GM19395 (cell line): ENCODE measurements around the gene NDUFB11.
"Not testable (repeated sequence)": the region's sequence is repeated elsewhere in the genome, so short reads cannot be mapped to it uniquely, and the experiment has no call there.

Experiments
- ATAC-seq: cut with Tn5 transposase; IDR thresholded peaks from one replicate; pipeline ENCODE4 v1.9.1; 2021; ENCODE audit warnings: mild to moderate bottlenecking, moderate library complexity; ENCODE audit not compliant: unreplicated experiment

The NDUFB11 gene

DNA sequence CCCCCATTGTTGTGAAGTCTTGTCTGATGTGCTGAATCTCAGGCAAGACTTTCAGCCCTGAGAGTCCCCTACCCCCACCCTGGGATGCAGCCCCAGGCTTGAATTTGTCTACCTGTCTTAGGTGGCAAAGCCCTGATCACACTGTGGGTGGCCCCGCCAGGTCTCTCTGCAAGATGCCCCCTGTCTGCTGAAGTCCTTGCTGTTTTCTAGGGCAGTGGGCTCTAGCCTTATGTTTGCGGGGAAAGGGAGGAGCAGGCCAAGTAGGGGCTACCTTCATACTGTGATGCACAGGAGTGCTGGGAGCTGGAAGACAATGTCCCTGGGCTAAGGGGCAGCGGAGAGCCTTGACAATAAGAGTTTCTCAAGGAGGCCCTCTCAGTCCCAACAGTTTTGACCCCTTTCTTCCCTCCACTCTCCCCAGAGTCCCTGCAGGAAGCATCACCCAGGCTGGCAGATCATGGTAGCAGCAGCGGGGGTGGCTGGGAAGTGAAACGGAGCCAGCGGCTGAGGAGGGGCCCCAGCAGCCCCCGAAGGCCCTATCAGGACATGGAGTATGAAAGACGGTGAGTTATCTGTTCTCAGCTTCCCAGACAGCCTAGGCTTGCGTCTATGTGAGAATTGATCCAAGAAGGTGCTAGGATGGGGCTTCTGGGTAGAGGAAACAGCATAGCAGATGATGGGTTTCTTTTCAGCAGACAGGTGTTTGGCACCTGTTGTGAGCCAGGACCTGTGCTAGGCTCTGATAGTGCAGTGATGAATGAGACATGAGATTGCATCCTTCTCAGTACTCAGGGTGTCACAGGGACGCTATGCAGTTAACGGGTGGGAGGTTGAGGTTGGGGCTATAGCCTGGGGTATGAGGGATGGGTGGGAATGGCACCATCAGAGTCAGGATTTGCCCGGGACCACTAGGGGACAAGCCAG lies 2.7 kb upstream of the NDUFB11 start:
- no peak for ATAC-seq

DNA sequence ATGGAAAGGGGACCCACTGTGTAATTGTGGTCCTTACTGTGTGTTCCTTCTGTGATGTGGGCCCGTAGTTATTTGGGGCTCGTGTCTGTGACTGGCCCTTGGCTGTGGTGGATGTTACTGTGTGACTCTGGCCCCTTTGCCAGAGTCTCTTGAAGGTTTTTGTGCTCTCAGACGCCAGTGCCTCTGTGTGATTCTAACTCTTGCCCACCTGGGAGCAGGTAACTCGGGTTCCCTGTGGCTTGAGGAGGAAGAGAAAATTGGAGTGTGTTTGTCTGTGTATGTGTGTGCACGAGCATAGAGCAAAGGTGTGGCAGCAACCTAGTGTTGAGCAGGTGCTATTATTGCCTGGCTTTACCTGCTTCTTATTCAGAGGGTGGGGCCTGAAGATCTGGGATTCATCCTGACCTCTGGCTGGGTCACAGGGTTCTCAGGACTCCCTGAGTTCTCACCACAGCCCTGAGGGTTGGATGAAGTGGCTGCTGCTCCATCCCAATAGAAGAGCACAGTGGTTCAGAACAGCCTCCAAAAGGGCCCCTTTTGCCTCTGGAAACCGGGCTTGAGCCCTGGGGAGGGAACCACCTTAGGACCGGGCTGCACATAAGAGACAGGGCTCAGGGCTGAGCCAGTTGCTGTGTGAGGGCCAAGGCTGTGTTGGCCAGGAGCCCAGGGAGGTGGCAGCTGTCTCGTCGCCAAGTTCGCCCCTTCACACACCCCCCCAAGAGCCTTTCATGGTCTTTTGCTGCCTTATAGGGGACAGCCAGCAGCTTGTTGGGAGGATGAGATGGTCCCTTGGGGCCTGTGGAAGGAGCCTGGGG lies 1.8 kb upstream of the NDUFB11 start:
- no peak for ATAC-seq

DNA sequence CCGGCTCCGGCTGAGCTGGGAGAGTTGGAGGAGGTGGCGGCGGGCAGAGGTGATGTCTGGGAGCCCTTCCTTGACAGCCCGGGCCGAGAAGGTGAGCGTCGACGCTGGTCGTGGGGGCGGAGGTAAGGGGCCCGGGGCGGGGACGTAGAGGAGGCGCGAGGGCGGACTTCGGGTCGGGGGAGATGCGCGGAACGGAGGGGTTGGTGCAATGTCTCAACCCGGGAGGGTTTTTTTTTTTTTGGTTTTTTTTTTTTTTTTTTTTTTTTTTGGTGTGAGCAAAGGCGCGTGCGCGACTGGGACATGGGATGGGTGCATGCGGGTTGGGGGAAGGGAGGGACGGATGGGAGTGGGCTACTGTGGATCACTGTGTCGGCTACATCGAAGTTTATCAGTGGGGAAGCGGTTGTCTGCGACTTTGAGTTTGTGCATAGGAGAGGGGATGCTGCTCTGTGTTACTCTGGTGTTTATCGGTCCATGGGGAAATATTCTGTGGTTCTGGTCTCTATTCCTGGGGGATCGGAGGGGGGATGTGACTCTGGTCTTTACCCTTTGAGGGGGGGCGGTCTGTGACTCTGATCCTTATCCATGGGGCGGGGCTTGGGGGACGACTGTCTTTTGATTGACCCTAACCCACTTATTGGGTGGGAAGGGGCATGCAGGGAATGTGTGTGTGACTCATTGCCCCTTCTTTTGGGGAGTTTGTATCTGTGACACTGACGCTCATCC lies 1.1 kb upstream of the NDUFB11 start:
- peak; percentile 18 for ATAC-seq

DNA sequence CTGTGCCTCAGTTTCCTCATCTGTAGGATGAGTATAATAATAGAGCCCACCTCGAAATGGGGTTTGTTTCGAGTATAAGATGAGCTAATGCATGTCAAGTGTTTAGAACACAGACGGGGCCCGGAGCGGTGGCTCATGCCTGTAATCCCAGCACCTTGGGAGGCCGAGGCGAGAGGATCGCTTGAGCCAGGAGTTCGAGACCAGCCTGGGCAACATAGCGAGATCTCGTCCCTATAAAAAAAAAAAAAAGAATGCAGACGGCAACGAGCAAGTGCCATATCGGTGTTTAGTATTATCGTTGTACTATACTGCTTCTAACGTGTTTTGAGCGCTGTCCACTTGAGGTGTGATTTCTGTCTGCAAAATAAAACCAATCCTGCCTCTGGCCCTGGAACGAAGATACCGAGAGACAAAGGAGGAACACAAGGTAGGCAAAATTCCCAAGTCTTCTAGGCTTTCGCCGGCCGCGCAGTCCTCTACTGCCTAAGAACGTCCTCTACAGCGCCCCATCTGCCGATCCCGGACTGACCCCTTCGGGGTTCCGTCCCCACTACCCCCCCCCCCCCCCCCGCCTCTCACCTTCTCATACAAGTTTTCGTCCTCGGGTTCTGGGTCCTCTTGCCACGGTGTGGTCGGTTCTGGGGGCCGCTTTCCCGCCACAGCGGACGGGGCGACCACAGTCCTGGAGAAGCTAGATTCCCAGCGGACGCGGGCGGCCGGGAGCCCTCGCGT lies 442 bp downstream of the NDUFB11 start:
- peak; percentile 2 for ATAC-seq

DNA sequence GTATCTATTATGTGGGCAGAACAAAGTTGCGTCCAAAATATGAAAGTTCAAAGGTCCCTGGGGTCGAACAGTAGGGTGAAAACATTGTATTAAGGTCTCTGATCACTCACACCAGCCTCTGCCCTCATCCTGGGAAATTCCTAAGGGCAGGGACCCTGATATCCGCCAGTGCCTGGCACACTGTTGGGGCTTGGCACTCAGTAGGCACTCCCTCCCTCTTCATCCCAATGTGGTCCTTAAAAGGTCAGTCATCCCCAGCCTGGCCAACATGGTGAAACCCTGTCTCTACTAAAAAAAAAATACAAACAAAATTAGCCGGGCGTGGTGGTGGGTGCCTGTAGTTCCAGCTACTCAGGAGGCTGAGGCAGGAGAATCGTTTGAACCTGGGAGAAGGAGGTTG lies 6.3 kb downstream of the NDUFB11 start:
- no peak for ATAC-seq

DNA sequence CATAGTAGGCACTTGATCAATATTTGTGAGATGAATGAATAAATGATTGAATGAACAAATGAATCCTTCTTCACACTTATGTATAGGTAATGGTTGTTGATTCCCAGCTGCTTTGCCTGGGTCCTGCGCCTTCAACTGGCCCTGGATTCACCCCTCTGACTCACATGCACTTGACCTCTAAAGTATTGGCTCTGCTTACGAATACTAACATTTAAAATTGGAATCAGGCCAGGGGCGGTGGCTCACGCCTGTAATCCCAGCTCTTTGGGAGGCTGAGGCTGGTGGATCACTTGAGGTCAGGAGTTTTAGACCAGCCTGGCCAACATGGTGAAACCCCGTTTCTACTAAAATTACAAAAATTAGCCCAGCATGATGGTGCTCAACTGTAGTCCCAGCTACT lies 8.9 kb downstream of the NDUFB11 start:
- ATAC-seq, result not testable (repeated sequence)

DNA sequence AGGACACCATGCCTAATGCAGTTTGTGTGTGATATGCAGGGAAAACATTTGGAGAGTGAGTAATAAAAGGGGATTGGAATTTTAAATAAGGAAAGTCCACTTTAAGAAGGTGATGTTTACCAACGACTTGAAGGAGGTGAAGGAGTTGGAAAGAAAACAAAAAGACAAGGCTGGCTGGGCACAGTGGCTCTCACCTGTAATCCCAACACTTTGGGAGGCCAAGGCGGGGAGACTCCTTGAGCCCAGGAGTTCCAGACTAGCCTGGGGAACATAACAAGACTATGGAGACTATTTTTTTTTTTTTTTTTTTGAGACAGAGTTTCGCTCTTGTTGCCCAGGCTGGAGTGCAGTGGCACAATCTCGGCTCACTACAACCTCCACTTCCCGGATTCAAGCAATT lies 11.0 kb downstream of the NDUFB11 start:
- ATAC-seq, result no peak

DNA sequence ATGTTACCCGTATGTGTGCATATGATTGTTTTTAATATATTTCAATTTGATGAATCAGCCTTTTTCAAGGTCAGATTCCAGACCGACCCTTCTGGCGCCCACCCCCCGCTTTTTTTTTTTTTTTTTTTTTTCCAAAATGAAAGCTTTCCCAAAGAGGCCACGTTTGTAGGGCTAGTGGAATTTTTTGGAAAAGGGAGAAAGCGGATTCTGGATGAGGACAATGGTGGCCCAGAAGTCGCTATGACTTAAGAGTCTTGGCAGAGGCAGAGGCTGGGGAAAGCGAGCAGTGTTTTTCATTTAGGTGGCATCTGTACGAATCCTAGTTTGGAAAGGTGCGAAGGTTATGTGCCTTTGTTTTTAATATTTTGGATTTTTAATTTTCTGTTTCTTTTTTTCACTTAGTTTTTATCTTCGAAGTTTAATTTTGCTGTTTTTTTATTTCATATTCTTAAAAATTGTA lies 14.6 kb downstream of the NDUFB11 start:
- ATAC-seq, result no peak

DNA sequence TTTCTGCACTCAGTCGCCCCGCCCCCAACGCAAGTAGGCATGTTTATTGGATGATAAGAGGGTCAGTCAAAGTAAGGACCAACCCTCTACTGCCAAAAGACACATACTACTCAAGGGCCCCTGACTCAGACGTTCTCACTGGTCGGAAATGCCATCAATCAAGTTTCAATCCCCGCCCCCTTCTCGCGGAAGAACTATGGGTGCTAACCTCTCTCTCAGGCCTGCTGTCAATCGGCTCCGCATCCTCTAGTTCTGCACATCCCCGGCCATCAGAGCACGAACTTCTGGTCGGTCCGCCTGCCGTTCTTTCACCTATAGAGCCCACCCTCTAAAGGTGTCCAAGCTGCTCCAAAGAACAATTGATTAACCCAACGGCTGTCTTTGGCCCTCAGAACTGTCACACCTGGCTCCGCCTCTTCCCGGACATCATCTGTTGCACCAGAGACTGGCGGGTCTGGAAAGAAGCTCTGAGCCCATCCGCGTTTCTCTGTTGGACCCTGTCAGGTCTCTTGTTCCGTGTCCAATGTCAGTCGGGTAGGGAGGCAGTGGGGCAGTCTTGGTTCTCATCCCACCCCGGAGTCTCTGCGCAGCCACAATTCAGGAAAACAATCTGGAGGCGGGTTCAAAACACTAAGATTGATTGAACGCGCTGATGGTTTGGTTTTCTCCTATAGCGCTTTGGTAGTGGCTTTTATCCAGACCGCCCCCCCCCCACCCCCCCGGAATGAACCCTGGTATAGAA lies 15.2 kb downstream of the NDUFB11 start:
- ATAC-seq, result peak; percentile 99

DNA sequence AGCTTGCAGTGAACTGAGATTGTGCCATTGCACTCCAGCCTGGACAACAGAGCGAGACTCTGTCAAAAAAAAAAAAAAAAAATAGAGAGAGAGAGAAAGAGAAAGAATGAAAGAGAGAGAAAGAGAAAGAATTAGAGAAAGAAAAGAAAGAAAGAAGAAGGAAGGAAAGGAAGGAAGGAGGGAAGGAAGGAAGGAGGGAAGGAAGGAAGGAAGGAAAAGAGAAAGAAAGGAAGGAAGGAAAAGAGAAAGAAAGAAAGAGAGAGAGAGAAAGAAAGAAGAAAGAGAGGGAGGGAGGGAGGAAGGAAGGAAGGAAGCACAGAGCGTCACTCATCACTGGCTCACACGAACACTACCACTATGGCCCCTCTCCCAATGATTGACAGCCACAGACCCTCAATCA lies 20.0 kb downstream of the NDUFB11 start:
- ATAC-seq, result not testable (repeated sequence)

DNA sequence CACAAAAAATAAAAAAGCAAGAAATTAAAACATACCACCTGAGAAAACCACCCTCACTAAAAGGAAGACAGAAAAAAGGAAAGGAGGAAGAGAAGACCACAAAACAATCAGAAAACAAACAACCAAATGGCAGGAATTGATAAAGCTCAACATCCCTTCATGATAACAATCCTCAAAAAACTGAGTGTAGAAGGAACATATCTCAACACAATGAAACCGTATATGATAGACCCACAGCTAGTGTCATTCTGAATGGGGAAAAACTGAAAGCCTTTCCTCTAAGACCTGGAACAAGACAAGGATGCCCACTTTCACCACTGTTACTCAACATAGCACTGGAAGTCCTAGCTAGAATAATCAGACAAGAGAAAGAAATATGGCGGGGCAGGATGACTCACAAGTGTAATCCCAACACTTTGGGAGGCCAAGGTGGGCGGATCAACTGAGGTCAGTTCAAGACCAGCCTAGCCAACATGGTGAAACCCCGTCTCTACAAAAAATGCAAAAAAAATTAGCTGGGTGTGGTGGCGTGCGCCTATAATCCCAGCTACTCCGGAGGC lies 27.9 kb downstream of the NDUFB11 start:
- not testable (repeated sequence) for ATAC-seq

DNA sequence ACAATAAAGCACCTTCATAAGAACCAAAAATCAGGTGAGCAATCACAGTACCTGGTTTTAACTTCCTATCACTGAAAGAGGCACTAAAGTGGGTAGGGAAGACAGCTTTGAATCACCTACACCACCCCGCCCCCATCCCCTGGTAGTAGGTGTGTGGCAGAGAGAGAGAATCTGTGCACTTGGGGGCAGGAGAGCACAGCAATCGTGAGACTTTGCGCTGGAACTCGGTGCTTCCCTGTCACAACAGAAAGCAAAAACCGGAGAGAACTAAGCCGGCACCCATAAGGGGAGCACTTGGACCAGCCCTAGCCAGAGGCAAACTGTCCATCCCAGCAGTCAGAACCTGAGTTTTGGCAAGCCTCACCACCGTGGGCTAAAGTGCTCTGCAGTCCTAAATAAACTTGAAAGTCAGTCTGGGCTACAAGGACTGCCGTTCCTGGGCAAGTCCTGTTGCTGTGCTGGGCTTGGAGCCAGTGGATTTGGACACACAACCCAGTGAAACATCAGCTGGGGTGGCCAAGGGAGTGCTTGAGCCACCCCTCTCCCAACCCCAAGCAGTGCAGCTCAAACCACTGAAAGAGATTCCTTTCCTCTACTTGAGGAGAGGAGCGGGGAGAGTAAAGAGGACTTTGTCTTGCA lies 32.1 kb downstream of the NDUFB11 start:
- ATAC-seq, result no peak

DNA sequence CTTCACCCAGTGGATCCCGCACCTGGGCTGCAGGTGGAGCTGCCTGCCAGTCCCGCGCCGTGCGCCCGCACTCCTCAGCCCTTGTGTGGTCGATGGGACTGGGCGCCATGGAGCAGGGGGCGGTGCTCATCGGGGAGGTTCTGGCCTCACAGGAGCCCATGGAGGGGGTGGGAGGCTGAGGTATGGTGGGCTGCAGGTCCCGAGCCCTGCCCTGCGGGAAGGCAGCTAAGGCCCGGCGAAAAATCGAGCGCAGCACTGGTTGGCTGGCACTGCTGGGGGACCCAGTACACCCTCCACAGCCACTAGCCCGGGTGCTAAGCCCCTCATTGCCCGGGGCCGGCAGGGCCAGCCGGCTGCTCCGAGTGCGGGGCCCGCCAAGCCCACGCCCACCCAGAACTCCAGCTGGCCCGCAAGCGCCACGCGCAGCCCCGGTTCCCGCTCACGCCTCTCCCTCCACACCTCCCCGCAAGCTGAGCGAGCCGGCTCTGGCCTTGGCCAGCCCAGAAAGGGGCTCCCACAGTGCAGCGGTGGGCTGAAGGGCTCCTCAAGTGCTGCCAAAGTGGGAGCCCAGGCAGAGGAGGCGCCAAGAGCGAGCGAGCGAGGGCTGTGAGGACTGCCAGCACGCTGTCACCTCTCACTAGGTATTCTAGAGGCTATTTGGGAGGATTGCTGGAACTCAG lies 33.4 kb downstream of the NDUFB11 start:
- not testable (repeated sequence) for ATAC-seq

DNA sequence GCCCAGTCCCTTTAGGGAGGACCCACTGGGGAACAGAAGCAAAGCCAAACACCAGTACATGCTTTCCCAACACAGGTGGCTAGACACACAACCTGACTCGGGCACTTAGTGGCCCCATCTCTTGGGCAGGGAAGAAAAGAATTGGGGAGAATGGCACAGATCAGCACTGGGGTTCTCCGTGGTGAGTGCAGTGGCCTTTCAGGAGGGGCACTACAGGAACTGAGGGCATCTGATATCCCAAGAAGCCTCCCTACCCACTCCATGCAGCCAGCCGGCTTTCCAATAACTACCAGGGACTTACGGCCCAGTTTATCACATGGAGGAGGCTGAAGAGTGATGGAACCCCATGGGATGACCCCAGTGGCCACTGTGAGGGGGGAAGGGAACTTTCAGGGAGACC lies 43.3 kb downstream of the NDUFB11 start:
- no peak for ATAC-seq

DNA sequence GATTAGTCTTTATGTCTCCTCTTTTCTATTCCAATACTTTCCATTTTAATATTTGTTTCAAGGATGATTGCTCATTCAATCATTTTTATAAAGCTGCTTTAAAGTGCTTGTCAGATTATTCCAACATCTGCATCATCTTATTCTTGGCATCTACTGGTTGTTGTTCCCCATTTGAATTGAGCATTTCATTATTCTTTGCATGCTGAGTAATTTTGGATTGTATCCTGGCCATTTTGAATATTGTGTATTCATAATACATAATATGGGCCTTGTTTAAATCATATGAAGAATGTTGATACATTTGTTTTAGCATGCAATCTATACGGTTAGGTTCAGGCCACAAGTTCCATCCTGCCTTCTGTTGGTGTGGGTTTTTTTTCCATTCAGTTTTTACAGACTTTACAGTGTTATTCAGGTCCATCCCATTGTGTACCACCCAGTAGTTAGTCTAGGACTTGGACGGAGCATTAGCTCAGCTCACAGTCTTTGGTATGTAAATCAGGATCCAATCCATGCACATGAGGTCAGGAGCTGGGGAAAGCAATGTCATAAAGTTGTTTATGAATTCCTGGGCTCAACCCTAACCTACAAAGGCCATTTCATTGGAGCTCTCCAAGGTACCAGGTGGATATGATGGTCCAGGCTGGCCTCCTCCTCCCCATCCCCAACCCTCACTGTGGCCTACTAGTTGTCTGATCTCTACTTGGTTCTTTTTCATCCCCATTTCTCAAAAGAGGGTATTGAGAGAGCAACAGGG lies 46.0 kb downstream of the NDUFB11 start:
- no peak for ATAC-seq

DNA sequence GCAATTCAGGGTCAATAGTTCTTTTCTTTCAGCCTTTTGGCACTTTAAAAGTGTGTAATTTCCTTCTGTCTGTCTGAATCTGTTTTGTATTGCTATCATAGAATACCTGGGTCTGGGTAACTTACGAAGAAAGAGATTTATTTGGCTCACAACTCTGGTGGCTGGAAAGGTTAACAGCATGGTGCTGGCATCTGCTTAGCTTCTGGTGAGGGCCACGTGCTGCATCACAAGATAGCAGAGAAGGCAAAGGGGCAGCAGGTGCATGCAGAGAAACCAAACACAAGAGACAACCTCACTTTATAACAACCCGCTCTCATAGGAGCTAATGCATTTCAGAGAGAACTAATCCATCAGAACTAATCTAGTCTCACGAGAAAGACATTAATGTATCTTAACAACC lies 47.5 kb downstream of the NDUFB11 start:
- ATAC-seq, result no peak

DNA sequence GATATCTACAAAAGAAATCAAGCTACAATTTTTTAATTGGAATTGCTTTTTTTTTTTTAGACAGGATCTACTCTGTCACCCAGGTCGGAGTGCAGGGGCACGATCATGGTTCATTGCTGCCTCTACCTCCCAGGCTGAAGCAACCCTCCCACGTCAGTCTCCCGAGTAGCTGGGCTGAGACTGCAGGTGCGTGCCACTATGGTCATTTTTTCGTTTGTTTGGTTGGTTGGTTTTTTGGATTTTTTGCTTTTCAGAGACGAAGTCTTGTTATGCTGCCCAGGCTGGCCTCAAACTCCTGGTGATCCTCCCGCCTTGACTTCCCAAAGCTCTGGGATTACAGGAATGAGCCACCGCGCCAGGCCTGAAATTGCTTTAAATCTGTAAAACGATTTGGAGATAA lies 50.6 kb downstream of the NDUFB11 start:
- ATAC-seq, result no peak

DNA sequence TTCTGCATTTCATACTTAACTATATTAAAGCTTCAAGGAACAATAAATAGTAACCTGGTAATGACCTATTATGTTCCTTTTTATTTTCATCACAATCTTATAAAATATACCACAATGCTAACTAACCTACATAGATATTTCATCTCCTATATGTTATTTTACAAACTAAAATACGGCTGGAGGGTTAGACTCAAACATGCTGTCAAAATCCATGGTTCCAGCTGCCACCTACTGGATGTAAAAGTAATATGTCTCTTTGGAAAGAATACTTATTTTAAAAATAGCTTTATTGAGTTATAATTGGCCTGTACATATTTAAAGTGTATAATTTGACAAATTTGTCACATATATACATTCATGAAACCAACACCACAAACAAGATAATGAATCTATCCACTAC lies 51.3 kb downstream of the NDUFB11 start:
- ATAC-seq, result no peak
